ENCODE results near the gene COA1. TPM values are rescaled to one million over a fixed set of nuclear protein-coding genes. Genes with fewer than 3 reads are reported as not detected.
A peak's percentile ranks its signal among the peaks of the same experiment; 100 is the strongest.

Gene COA1
- total RNA-seq, 1 donor from 2014 or later: 67.1 TPM

- no peak for DNase-seq (ENCODE audit: low spot score)
- intact Hi-C loops (cut with micrococcal nuclease): loop anchor here (5.0 kb wide), 1 partner anchor 134 kb away; no protein-coding TSS in a partner anchor
- Mint-ChIP-seq H3K27me3 (ENCODE audit: low read depth) (no peaks in the 10 kb centered on the region), H3K9me3 (peaks cover 17% of the 10 kb centered on the region), H3K4me3 (ENCODE audit: low read depth) (no peak overlapping the region), H3K4me1 (ENCODE audit: low read depth) (peaks cover 42% of the 10 kb centered on the region), H3K36me3 (ENCODE audit: low read depth) (peaks cover 47% of the 10 kb centered on the region), H3K27ac (no peak overlapping the region)
These were observed 26.3 kb downstream of the COA1 start for GRCh38 chr7:43702974-43703373.

GRCh38 chr7:43701929-43702328, 27.4 kb downstream of the COA1 start:
- Mint-ChIP-seq H3K4me1 (ENCODE audit: low read depth) (peaks cover 46% of the 10 kb centered on the region), H3K4me3 (ENCODE audit: low read depth) (no peak overlapping the region), H3K27me3 (ENCODE audit: low read depth) (no peaks in the 10 kb centered on the region), H3K27ac (no peak overlapping the region), H3K36me3 (ENCODE audit: low read depth) (peaks cover 36% of the 10 kb centered on the region), H3K9me3 (peaks cover 17% of the 10 kb centered on the region)
- intact Hi-C loops (cut with micrococcal nuclease): loop anchor here (5.0 kb wide), 1 partner anchor 135 kb away; no protein-coding TSS in a partner anchor
- no peak for DNase-seq (ENCODE audit: low spot score)

DNA sequence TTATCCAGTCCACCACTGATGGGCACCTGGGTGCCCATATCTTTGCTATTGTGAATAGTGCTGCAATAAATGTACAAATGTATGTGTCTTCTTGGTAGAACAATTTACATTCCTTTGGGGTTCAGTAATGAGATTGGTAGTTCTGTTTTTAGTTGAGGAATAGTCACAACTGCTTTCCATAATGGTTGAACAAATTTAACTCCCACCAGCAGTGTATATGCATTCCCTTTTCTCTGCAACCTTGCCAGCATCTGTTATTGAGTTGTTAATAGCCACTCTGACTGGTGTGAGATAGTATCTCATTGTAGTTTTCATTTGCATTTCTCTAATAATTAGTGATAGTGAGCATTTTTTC, 27.8 kb downstream of the COA1 start:
- DNase-seq (ENCODE audit: low spot score): no peak
- Mint-ChIP-seq H3K4me3 (ENCODE audit: low read depth) (no peak overlapping the region), H3K27me3 (ENCODE audit: low read depth) (no peaks in the 10 kb centered on the region), H3K36me3 (ENCODE audit: low read depth) (peaks cover 36% of the 10 kb centered on the region), H3K4me1 (ENCODE audit: low read depth) (peaks cover 46% of the 10 kb centered on the region), H3K9me3 (peaks cover 17% of the 10 kb centered on the region), H3K27ac (no peak overlapping the region)
- intact Hi-C loops (cut with micrococcal nuclease): loop anchor here (5.0 kb wide), 1 partner anchor 136 kb away; no protein-coding TSS in a partner anchor

- intact Hi-C loops (cut with micrococcal nuclease): loop anchor here (1.0 to 5.0 kb wide), 3 partner anchors 53 to 136 kb away; no protein-coding TSS in a partner anchor
- H3K4me1 Mint-ChIP-seq (ENCODE audit: low read depth): peaks cover 46% of the 10 kb centered on the region
These were observed 28.4 kb downstream of the COA1 start for GRCh38 chr7:43700646-43701499.

DNA sequence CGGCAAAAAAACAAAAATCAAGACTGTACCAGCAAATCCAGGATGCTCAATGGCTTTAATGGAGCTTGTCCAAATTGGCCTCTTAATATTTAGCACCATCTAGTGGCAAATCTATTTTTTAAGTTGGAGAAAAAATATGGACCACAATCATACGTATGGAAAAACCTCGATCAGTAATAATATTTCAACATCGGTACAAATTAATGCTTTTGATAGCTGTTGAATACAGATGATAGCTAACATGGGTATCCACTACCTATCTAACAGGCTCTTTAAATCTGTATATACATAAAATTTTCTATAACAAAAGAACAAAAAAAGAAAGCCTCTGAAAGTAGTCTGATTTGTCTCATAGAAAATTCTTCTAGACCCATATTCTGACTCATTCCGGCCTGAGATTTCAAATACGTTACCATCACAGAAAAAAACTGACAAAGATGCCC, 29.2 kb downstream of the COA1 start:
- Mint-ChIP-seq H3K4me1 (ENCODE audit: low read depth) (peaks cover 46% of the 10 kb centered on the region), H3K9me3 (peaks cover 17% of the 10 kb centered on the region), H3K27ac (no peak overlapping the region), H3K27me3 (ENCODE audit: low read depth) (no peaks in the 10 kb centered on the region), H3K4me3 (ENCODE audit: low read depth) (no peak overlapping the region), H3K36me3 (ENCODE audit: low read depth) (peaks cover 27% of the 10 kb centered on the region)
- intact Hi-C loops (cut with micrococcal nuclease): loop anchor here (1.0 to 5.0 kb wide), 3 partner anchors 52 to 137 kb away; no protein-coding TSS in a partner anchor
- no peak for DNase-seq (ENCODE audit: low spot score)

More at GRCh38 chr7:43700646-43701499, 28.4 kb downstream of the COA1 start:
- Mint-ChIP-seq H3K4me3 (ENCODE audit: low read depth) (no peak overlapping the region), H3K27me3 (ENCODE audit: low read depth) (no peaks in the 10 kb centered on the region), H3K9me3 (peaks cover 17% of the 10 kb centered on the region), H3K36me3 (ENCODE audit: low read depth) (peaks cover 35% of the 10 kb centered on the region), H3K27ac (peak overlapping the region; percentile 16)
- no peak for DNase-seq (ENCODE audit: low spot score)

GRCh38 chr7:43698460-43699255, 30.7 kb downstream of the COA1 start:
- H3K36me3 Mint-ChIP-seq (ENCODE audit: low read depth): peaks cover 13% of the 10 kb centered on the region
- no peak overlapping the region for H3K27ac Mint-ChIP-seq
- no peaks in the 10 kb centered on the region for H3K27me3 Mint-ChIP-seq (ENCODE audit: low read depth)
- no peak for DNase-seq (ENCODE audit: low spot score)
- intact Hi-C loops (cut with micrococcal nuclease): no loop called here
- peaks cover 41% of the 10 kb centered on the region for H3K4me1 Mint-ChIP-seq (ENCODE audit: low read depth)
- H3K4me3 Mint-ChIP-seq (ENCODE audit: low read depth): no peak overlapping the region
- peaks cover 3% of the 10 kb centered on the region for H3K9me3 Mint-ChIP-seq

DNA sequence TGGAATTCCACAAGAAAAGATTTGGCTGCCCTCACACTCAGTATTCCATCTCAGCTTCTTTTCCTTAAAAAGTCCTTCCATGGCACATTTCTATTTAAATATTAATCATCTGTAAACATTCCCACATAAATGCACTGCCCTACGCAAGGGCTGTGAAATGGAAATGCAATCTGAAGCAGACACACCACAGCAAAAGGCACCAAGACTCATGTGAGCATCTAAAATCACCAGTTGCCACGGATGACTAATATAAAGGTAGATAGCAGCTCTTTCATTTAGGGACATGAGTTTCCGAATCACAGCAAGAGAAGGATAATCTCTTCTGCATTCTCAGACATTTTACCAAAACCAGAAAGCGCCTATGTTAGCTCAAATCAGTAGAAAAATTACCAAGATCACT, 31.6 kb downstream of the COA1 start:
- no peak overlapping the region for H3K4me3 Mint-ChIP-seq (ENCODE audit: low read depth)

DNA sequence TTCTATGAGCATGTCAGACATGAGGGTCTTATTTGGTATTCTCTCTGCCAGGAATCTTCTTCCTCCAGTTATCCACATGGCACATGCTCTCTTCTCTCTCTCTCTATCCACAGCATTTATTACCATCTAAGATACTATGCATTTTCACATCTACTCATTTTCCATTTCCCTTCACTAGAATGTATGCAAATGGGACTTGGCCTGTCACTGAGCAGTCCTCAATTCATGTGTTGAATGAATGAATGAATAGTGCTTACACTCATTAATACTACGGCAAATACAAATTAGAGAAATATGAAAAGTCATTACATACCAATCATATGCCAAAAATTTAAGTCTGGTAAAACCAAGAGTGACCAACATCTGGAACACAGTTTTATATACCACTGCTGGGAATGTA, 34.0 kb downstream of the COA1 start:
- Mint-ChIP-seq H3K4me1 (ENCODE audit: low read depth) (peaks cover 24% of the 10 kb centered on the region), H3K9me3 (no peaks in the 10 kb centered on the region), H3K27me3 (ENCODE audit: low read depth) (no peaks in the 10 kb centered on the region), H3K4me3 (ENCODE audit: low read depth) (no peak overlapping the region), H3K27ac (no peak overlapping the region), H3K36me3 (ENCODE audit: low read depth) (no peaks in the 10 kb centered on the region)
- DNase-seq (ENCODE audit: low spot score): no peak
- intact Hi-C loops (cut with micrococcal nuclease): no loop called here

More for the DNA sequence above, 31.6 kb downstream of the COA1 start:
- Mint-ChIP-seq H3K36me3 (ENCODE audit: low read depth) (peaks cover 4% of the 10 kb centered on the region), H3K9me3 (no peaks in the 10 kb centered on the region), H3K4me1 (ENCODE audit: low read depth) (peaks cover 32% of the 10 kb centered on the region), H3K27ac (no peak overlapping the region), H3K27me3 (ENCODE audit: low read depth) (no peaks in the 10 kb centered on the region)
- DNase-seq (ENCODE audit: low spot score): no peak
- intact Hi-C loops (cut with micrococcal nuclease): no loop called here

DNA sequence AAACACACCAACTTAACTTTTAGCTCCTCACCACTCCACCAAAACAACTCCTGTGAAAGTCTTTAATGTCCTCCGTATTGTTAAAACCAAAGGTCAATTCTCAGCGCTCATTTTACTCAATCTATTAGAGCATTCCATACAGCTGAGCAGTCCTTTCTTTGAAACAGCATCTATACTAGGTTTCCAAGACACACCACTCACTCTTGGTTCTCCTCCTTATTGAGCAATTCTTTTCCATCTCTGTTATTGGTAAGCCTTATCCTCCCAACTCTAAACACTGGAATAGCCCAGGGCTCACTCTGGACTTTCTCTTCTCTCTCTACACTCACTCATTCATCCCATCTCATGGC, 34.9 kb downstream of the COA1 start:
- Mint-ChIP-seq H3K27me3 (ENCODE audit: low read depth) (no peaks in the 10 kb centered on the region), H3K4me1 (ENCODE audit: low read depth) (peaks cover 15% of the 10 kb centered on the region), H3K36me3 (ENCODE audit: low read depth) (no peaks in the 10 kb centered on the region), H3K27ac (no peak overlapping the region), H3K9me3 (no peaks in the 10 kb centered on the region), H3K4me3 (ENCODE audit: low read depth) (no peak overlapping the region)
- DNase-seq (ENCODE audit: low spot score): no peak
- intact Hi-C loops (cut with micrococcal nuclease): no loop called here

DNA sequence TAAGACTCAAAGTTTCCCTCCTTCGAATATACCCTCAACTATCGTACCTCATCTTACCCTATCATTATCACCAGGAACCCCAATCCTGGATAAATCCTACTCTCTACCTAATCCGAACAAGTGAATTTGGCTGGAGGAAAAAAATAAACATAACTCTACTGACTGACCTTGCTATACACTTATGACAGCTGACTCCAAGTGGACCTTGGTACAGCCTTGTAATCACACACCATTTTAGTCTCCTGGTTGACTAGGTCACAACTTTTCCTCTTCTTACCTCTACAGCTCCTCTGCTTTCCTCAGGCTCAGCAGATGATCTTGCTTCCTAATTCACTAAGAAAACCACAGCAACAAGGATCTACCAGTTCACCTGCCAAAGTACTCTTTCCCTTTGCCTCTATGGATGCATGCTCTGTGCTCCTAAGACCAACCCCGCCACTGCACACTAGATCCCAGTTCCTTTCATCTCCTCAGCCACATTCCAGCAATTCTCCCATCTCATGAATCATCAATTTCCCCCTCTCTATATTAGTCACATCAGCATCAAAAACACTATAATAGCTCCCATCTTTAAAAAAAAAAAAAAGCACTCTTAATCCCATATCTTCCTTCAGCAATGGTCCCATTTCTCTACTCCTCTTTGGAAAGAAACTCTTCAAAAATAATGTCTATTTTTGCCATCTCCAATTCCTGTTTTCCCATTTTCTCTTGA, 35.5 kb downstream of the COA1 start:
- intact Hi-C loops (cut with micrococcal nuclease): no loop called here
- peaks cover 16% of the 10 kb centered on the region for H3K4me1 Mint-ChIP-seq (ENCODE audit: low read depth)
- no peak overlapping the region for H3K4me3 Mint-ChIP-seq (ENCODE audit: low read depth)
- no peaks in the 10 kb centered on the region for H3K27me3 Mint-ChIP-seq (ENCODE audit: low read depth)
- peaks cover 3% of the 10 kb centered on the region for H3K36me3 Mint-ChIP-seq (ENCODE audit: low read depth)
- H3K27ac Mint-ChIP-seq: no peak overlapping the region
- no peak for DNase-seq (ENCODE audit: low spot score)
- no peaks in the 10 kb centered on the region for H3K9me3 Mint-ChIP-seq

DNA sequence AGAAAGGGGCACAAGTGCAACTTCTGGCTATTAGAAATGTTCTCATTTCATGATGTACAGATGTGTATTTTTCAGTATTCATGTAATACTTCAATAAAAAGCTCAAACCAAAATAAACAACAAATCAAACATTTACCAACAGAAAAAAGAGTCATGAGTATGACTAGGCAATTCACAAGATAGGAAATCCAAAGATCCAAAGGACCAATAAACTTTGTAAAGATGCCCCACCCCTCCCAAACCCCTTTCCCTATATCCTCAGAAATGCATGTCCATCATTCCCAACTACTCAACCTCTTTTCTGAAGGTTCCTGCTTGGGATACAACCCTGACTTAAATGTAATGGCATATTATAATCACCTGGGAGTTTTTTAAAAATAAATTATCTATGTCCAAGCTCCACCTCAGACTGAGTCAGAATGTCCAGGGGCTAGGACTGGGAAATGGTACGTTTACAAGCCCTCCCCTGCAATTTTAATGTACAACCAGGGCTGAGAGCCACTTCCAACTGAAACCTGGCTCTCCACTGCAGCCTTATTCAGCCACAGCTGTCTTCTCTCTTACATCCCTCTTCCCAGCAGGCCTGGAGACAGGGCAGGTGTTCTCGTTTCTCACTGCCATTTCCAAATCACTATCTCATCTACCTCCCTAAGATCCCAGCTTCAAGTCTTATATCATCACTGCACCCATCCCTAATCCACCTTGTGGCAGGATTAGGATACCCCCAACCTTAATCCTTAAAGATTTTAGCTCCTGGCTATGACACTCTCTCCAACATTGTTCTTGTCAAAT, 36.5 kb downstream of the COA1 start:
- H3K4me3 Mint-ChIP-seq (ENCODE audit: low read depth): no peak overlapping the region
- H3K27ac Mint-ChIP-seq: no peak overlapping the region
- intact Hi-C loops (cut with micrococcal nuclease): no loop called here

DNA sequence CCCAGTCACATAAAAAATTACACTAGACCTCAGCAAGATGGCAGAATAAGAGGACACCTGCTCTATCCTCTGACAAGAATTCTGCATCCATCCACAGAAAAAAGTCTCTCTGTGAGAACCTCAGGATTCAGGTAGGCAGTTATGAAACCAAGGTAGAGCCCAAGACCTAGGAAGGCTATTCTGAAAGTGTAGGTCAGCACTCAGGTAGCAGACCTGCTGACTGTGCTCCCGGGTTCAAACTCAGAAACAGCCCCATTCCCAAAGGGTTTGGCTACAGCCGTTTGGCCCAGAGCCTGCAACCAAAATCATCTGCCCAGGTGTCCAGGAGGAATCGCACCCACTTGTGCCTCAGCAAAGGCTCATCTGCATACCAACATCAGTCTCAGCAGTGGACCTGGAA, 37.7 kb downstream of the COA1 start:
- intact Hi-C loops (cut with micrococcal nuclease): no loop called here
- H3K36me3 Mint-ChIP-seq (ENCODE audit: low read depth): peaks cover 17% of the 10 kb centered on the region

More for the DNA sequence above, 36.5 kb downstream of the COA1 start:
- peaks cover 12% of the 10 kb centered on the region for H3K36me3 Mint-ChIP-seq (ENCODE audit: low read depth)
- DNase-seq (ENCODE audit: low spot score): no peak
- H3K4me1 Mint-ChIP-seq (ENCODE audit: low read depth): peaks cover 11% of the 10 kb centered on the region
- H3K27me3 Mint-ChIP-seq (ENCODE audit: low read depth): no peaks in the 10 kb centered on the region
- H3K9me3 Mint-ChIP-seq: peaks cover 4% of the 10 kb centered on the region

More for the DNA sequence above, 37.7 kb downstream of the COA1 start:
- Mint-ChIP-seq H3K4me1 (ENCODE audit: low read depth) (peaks cover 8% of the 10 kb centered on the region), H3K9me3 (peaks cover 7% of the 10 kb centered on the region), H3K27me3 (ENCODE audit: low read depth) (no peaks in the 10 kb centered on the region), H3K4me3 (ENCODE audit: low read depth) (no peak overlapping the region), H3K27ac (no peak overlapping the region)
- DNase-seq (ENCODE audit: low spot score): no peak

All from activated T-helper 2 cell treated with anti-CD3 and anti-CD28 coated beads, Interferon-gamma antibody, Interleukin-2, Interleukin-4, amounts not matched to agents 10 μg/mL and 5 μg/mL and 100 μg/mL, durations not matched to agents 14 hours and 24 hours and 36 hours (primary cell).